Endothelial cell of umbilical vein (primary cell): ENCODE measurements around the gene POU5F1.

Experiments
- MYC ChIP-seq: IDR thresholded peaks from one replicate; pipeline ENCODE4 v1.6.1; 2011; ENCODE audit warnings: mild to moderate bottlenecking, low read depth, low read length
- TF ChIP-seq, protein P1 (sequence below), 2 donors: IDR thresholded peaks; 1 replicate in 1 of 2; 2 replicates in 1 of 2; pipeline ENCODE4 v1.5.1; 2011; ENCODE audit warnings: low read length in 2 of 2, mild to moderate bottlenecking in 2 of 2, moderate library complexity in 2 of 2, control low read depth in 1 of 2, inconsistent platforms in 1 of 2, low read depth in 1 of 2; ENCODE audit not compliant: insufficient read depth in 1 of 2; ENCODE audit errors: extremely low read depth in 1 of 2

DNA sequence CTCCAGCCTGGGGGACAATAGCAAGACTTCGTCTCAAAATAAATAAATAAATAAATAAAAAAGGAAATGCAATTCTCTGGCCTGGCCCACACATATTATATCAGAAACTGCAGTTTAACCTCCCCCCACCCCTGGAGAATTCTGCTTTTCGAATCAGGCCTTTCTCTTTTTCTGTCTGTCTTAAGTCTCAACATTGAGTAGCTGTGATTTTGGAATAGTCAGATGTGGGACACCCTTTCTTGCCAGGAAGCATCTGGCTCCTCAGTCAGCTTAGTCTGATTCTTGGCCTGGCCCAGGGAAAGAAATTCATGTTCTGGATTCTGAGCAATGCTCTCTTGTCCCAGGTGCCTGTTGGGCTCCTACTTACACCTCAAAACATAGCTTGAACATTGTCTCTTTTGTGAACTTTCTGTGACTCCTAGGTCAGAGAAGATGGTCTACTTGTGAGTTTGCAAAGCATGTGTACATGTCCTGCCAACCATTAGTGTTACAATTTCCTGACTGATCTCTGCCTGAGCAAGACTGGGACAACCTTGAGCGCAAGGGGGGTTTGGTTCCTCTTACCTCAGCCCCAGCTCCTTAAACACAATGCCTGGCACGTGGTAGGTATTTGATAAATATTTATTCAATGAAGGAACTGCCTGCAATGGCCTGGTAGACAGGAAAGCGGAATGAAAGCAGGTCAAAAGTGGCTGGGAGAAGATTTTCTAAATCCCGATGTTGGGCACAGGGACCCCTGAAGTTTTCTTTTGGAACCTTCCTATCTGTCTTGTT, 23.8 kb upstream of the POU5F1 start:
- no peak for TF ChIP-seq MYC
- TF ChIP-seq, protein P1, sequence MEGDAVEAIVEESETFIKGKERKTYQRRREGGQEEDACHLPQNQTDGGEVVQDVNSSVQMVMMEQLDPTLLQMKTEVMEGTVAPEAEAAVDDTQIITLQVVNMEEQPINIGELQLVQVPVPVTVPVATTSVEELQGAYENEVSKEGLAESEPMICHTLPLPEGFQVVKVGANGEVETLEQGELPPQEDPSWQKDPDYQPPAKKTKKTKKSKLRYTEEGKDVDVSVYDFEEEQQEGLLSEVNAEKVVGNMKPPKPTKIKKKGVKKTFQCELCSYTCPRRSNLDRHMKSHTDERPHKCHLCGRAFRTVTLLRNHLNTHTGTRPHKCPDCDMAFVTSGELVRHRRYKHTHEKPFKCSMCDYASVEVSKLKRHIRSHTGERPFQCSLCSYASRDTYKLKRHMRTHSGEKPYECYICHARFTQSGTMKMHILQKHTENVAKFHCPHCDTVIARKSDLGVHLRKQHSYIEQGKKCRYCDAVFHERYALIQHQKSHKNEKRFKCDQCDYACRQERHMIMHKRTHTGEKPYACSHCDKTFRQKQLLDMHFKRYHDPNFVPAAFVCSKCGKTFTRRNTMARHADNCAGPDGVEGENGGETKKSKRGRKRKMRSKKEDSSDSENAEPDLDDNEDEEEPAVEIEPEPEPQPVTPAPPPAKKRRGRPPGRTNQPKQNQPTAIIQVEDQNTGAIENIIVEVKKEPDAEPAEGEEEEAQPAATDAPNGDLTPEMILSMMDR (IDR thresholded peaks at IDR 0.05; ENCODE audit: extremely low read depth in 1 of 2, insufficient read depth in 1 of 2, low read depth in 1 of 2, low read length in 2 of 2): no peak
